ENCODE data around the gene SLC37A2.

SLC37A2 gene

GRCh38 chr11:125129316-125129993 is 66.3 kb downstream of the SLC37A2 start:
- Histone ChIP-seq H3K9me3 (ENCODE audit: severe bottlenecking) (no peaks in the 10 kb centered on the region), H3K36me3 (ENCODE audit: low read depth) (no peaks in the 10 kb centered on the region), H3K27me3 (ENCODE audit: insufficient read depth, poor library complexity, severe bottlenecking) (no peaks in the 10 kb centered on the region), H3K4me3 (ENCODE audit: severe bottlenecking) (no peak overlapping the region), H3K4me1 (ENCODE audit: insufficient read depth, poor library complexity, severe bottlenecking) (peaks cover 4% of the 10 kb centered on the region), H3K27ac (ENCODE audit: poor library complexity, severe bottlenecking) (no peak overlapping the region)
- no peak for ATAC-seq (ENCODE audit: low read depth)
- no peak for TF ChIP-seq CTCF (IDR thresholded peaks at IDR 0.05; ENCODE audit: poor library complexity, severe bottlenecking)
- DNase-seq (ENCODE audit: low spot score), result no peak

- H3K9me3 ChIP-seq (ENCODE audit: severe bottlenecking), result no peaks in the 10 kb centered on the region
- H3K27me3 ChIP-seq (ENCODE audit: insufficient read depth, poor library complexity, severe bottlenecking), result no peaks in the 10 kb centered on the region
- H3K36me3 ChIP-seq (ENCODE audit: low read depth), result no peaks in the 10 kb centered on the region
- H3K27ac ChIP-seq (ENCODE audit: poor library complexity, severe bottlenecking), result no peak overlapping the region
- H3K4me1 ChIP-seq (ENCODE audit: insufficient read depth, poor library complexity, severe bottlenecking), result peaks cover 4% of the 10 kb centered on the region
- TF ChIP-seq CTCF (IDR thresholded peaks at IDR 0.05; ENCODE audit: poor library complexity, severe bottlenecking), result no peak
- ATAC-seq (ENCODE audit: low read depth) (no peak), DNase-seq (ENCODE audit: low spot score) (no peak)
- no peak overlapping the region for H3K4me3 ChIP-seq (ENCODE audit: severe bottlenecking)
Observed at GRCh38 chr11:125132071-125132470, 69.0 kb downstream of the SLC37A2 start.

GRCh38 chr11:125132596-125132995 is 69.5 kb downstream of the SLC37A2 start:
- no peaks in the 10 kb centered on the region for H3K27me3 ChIP-seq (ENCODE audit: insufficient read depth, poor library complexity, severe bottlenecking)
- no peaks in the 10 kb centered on the region for H3K9me3 ChIP-seq (ENCODE audit: severe bottlenecking)
- ATAC-seq (ENCODE audit: low read depth) (no peak), DNase-seq (ENCODE audit: low spot score) (no peak)
- H3K4me3 ChIP-seq (ENCODE audit: severe bottlenecking), result no peak overlapping the region
- peaks cover 4% of the 10 kb centered on the region for H3K4me1 ChIP-seq (ENCODE audit: insufficient read depth, poor library complexity, severe bottlenecking)
- H3K36me3 ChIP-seq (ENCODE audit: low read depth), result no peaks in the 10 kb centered on the region
- TF ChIP-seq CTCF (IDR thresholded peaks at IDR 0.05; ENCODE audit: poor library complexity, severe bottlenecking), result no peak
- H3K27ac ChIP-seq (ENCODE audit: poor library complexity, severe bottlenecking), result no peak overlapping the region

GRCh38 chr11:125136001-125136400 is 72.9 kb downstream of the SLC37A2 start:
- no peak overlapping the region for H3K27ac ChIP-seq (ENCODE audit: poor library complexity, severe bottlenecking)
- peaks cover 4% of the 10 kb centered on the region for H3K4me1 ChIP-seq (ENCODE audit: insufficient read depth, poor library complexity, severe bottlenecking)
- no peak overlapping the region for H3K4me3 ChIP-seq (ENCODE audit: severe bottlenecking)
- no peak for TF ChIP-seq CTCF (IDR thresholded peaks at IDR 0.05; ENCODE audit: poor library complexity, severe bottlenecking)
- ATAC-seq (ENCODE audit: low read depth) (no peak), DNase-seq (ENCODE audit: low spot score) (no peak)
- no peaks in the 10 kb centered on the region for H3K27me3 ChIP-seq (ENCODE audit: insufficient read depth, poor library complexity, severe bottlenecking)
- no peaks in the 10 kb centered on the region for H3K36me3 ChIP-seq (ENCODE audit: low read depth)
- no peaks in the 10 kb centered on the region for H3K9me3 ChIP-seq (ENCODE audit: severe bottlenecking)

- no peak for ATAC-seq (ENCODE audit: low read depth)
- DNase-seq (ENCODE audit: low spot score), result no peak
- no peak overlapping the region for H3K4me3 ChIP-seq (ENCODE audit: severe bottlenecking)
- no peaks in the 10 kb centered on the region for H3K4me1 ChIP-seq (ENCODE audit: insufficient read depth, poor library complexity, severe bottlenecking)
- H3K36me3 ChIP-seq (ENCODE audit: low read depth), result no peaks in the 10 kb centered on the region
- H3K27ac ChIP-seq (ENCODE audit: poor library complexity, severe bottlenecking), result no peak overlapping the region
- H3K27me3 ChIP-seq (ENCODE audit: insufficient read depth, poor library complexity, severe bottlenecking), result no peaks in the 10 kb centered on the region
- H3K9me3 ChIP-seq (ENCODE audit: severe bottlenecking), result no peaks in the 10 kb centered on the region
- no peak for TF ChIP-seq CTCF (IDR thresholded peaks at IDR 0.05; ENCODE audit: poor library complexity, severe bottlenecking)
Observed at GRCh38 chr11:125138966-125139365, 75.9 kb downstream of the SLC37A2 start.

Measured in RWPE2 (cell line).